HG03280 (cell line): Measurements from ENCODE around the gene MTMR12.

Source experiments
- ATAC-seq: cut with Tn5 transposase; IDR thresholded peaks from one replicate; pipeline ENCODE4 v1.9.1; 2021; ENCODE audit warnings: mild to moderate bottlenecking, moderate library complexity; ENCODE audit not compliant: unreplicated experiment

Gene MTMR12

GRCh38 chr5:32201122-32201753 is 111.5 kb downstream of the MTMR12 start:
- ATAC-seq: no peak

- ATAC-seq: no peak
Measured at GRCh38 chr5:32197032-32197431, 115.7 kb downstream of the MTMR12 start.

GRCh38 chr5:32195265-32195664 is 117.5 kb downstream of the MTMR12 start:
- ATAC-seq: no peak

GRCh38 chr5:32193591-32193990 is 119.1 kb downstream of the MTMR12 start:
- ATAC-seq: no peak

- no peak for ATAC-seq
Measured at GRCh38 chr5:32190095-32190494, 122.6 kb downstream of the MTMR12 start.

- ATAC-seq: no peak
Measured at GRCh38 chr5:32187675-32188074, 125.1 kb downstream of the MTMR12 start.

GRCh38 chr5:32182463-32183063 is 130.2 kb downstream of the MTMR12 start:
- peak; percentile 75 for ATAC-seq
